GM12801 (cell line): ENCODE data around the gene SSRP1.

Source experiments
- CTCF ChIP-seq: IDR thresholded peaks from one replicate; pipeline ENCODE4 v1.5.1; 2011; ENCODE audit warnings: control low read depth; ENCODE audit not compliant: insufficient read length; ENCODE audit errors: extremely low read depth

SSRP1 gene

GRCh38 chr11:57363131-57364080, 27.7 kb upstream of the SSRP1 start:
- no peak for TF ChIP-seq CTCF

- TF ChIP-seq CTCF: no peak
These were observed 26.2 kb upstream of the SSRP1 start for GRCh38 chr11:57361926-57362325.

- no peak for TF ChIP-seq CTCF
These were observed 25.3 kb upstream of the SSRP1 start for GRCh38 chr11:57360991-57361390.

GRCh38 chr11:57359896-57360690, 24.4 kb upstream of the SSRP1 start:
- no peak for TF ChIP-seq CTCF

GRCh38 chr11:57359396-57359795, 23.7 kb upstream of the SSRP1 start:
- no peak for TF ChIP-seq CTCF

- TF ChIP-seq CTCF: no peak
These were observed 23.3 kb upstream of the SSRP1 start for GRCh38 chr11:57358991-57359390.

- no peak for TF ChIP-seq CTCF
These were observed 22.9 kb upstream of the SSRP1 start for GRCh38 chr11:57358543-57358961.
